Hindlimb muscle (tissue), 1 donor: ENCODE measurements around the gene YIF1A. TPM values are rescaled to one million over a fixed set of nuclear protein-coding genes. Genes with fewer than 3 reads are reported as not detected.

Source experiments
- DNase-seq: peaks from one replicate; pipeline ENCODE4 v3.0.0-alpha.2; 2013
- polyA plus RNA-seq: library from polyadenylated mRNA; unstranded; fragments of 120-200 nt; gene quantifications from one replicate; pipeline ENCODE4 v1.2.1, GENCODE V29; 2013; ENCODE audit not compliant: insufficient read length

The YIF1A gene
- polyA plus RNA-seq, 1 donor, result 42.6 TPM

DNA sequence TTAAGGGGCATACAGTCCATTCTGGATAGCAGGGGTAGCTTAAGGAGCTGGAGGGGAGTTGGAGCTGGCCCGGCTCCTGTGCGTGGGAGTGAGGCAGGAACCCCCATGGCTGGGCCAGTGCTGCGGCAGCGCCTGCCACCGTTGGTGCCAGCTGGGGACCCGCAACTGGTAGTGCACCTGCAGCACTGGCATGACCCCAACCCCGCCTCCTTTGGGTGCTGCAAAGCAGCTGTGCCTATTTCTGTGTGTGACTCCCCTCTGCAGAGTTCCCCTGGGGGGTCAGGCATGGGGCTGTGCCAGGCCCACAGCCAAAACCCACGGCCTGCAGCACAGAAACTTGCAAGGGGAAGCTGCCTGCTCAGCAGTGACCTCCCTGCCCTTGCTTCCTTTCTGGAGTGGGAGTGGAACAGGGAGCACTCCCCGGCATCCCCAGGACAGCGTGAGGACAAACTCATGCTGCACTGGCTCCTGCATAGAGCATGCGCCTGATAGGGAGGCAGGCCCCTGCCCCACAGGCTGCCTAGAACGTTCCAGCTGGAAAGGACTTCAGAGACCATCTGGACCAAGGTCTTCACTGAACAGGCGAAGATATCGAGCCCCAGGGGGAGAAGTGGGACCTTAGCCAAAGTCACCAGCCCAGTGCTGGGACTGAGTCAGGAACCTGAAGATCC lies 46.7 kb downstream of the YIF1A start:
- no peak for DNase-seq

DNA sequence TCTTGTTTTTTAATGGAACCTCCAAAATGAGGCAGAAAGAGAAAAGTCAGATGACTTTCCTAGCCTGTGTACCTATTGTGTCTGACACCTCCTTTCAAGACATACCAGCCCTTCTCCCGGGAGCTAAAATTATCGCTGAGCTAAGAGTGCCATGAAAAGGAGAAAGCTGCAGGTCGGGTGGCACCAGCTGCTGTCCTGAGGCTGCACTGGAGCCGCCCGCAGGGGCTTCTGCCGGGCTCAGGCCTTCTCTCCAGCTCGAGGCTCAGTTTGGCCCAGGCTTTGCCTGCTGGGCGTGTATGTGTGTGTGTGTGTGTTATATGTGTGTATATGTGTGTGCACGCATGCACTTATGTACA lies 48.2 kb downstream of the YIF1A start:
- DNase-seq, result no peak

DNA sequence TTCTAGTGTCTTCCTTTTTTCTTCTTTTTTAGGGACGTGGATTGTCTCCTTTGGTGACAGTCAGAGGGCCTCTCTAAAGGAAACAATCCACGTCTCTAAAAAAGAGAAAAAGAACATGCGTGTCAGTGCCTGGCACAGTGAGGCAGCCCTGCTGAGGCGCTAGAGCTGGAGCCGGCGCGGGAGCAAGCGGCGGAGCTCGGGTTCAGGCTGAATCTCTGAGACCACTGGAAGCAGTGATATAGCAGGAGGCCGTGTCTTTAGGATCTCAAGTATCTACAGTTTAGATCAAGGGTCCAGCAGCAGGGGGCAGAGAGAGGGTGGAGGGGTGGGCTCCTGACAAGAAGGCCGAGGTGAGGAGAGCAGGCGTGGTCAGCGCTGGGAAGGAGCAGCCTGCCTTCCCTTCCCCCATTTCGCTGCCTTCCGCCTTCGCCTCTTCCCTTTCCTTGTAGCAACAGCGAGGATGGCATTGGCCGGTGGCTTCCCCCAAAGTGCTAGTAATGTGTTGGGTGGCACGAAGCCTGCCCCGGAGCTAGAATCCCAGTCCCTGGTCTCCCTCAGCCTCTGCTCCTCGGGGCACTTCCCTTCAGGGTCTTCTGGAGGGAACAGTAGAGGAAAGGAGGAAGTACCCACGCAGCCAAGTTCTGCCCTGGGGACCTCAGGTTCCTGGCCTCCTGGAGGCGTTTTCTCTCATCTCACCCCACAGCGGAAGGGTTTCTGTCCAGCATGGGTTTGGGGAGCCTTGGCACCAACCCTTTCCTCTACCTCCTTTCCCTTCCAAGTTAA lies 48.8 kb downstream of the YIF1A start:
- DNase-seq, result no peak

DNA sequence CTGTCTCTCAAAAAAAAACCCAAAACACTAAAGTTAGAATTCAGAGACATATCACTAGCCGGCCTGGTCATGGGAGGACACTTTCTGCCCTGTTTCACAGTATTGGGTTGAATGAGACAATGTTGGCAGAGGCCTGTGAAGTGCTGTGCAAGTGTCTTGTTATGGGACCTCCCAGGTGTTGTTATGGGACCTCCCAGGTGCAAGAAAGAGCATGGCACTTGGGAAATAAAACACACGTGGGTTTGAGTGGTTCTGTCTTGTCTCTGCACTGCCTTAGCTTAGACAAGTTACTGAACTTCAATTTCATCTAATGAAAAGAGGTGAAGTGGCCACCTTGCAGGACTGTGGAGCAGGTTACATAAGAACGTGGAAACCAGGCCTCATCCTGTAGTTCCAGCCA lies 49.4 kb downstream of the YIF1A start:
- no peak for DNase-seq

DNA sequence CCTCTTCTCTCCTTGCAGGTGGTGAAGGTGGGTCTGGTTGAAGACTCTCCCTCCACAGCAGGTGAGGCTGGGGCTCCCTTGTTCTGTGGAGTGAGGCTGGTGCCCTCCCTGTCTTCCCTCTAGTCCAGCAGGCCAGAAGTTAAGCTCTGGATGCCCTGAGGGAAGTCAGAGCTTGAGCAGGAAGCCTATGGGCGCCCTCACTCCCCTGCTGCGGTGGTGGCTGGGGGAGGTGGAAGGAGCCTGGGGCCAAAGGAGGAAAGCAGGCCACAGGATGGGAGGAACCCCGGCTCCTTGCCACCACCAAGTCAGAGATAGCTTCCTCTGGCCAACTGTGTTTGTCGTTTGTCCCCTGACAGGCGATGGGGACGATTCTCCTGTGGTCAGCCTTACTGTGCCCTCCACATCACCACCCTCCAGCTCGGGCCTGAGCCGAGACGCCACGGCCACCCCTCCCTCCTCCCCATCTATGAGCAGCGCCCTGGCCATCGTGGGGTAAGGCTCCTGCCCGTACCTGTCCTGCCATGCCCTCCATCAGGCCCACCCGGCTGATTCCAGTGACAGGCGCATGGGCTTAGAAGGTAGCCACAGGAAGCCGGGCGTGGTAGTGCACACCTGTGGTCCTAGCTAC lies 50.0 kb downstream of the YIF1A start:
- DNase-seq, result no peak

DNA sequence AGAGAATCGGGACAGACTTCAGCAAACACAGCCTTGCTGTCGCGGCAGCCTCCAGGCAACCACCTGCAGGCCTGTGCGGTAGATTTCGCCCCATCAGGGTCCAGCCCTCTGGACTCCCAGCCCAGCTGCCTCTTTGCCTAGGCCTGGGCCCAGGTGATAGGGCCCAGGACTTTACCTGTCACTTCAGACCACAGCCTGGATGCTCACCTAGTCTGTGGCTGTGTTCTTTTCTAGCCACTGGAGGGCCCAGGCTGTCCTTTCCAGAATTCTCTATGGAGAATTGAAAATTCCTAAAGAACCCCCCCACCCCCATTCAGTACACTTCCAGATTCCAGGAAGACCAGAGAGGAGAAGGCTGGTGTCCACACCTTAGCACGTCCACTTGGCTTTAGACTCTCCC lies 51.1 kb downstream of the YIF1A start:
- no peak for DNase-seq

DNA sequence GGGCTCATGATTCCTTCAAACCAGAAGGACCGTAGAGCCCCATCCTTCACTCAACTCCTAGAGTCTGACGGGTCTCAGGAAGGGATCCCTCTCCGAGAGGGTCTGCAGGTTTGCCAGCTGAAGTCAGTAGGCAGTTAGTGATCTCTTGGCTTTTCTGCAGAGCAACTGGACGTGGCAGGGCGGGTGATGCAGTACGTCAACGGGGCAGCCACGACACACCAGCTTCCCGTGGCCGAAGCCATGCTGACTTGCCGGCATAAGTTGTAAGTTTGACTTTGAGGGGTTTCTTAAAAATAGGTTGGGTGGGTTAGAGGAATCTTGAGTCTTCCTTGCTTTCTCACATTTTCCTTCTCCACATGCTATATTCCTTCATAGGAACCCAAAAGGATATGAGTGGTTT lies 53.8 kb downstream of the YIF1A start:
- no peak for DNase-seq

Other genes starting within 250 kb of the YIF1A start
- gene GAL3ST3, start 240.0 kb downstream of the YIF1A start, polyA plus RNA-seq, result 0.34 TPM
- gene SF3B2, start 236.8 kb downstream of the YIF1A start, polyA plus RNA-seq, result 128 TPM
- 37.1 TPM for gene PACS1, start 218.9 kb downstream of the YIF1A start, polyA plus RNA-seq
- gene KLC2, start 31.4 kb downstream of the YIF1A start, polyA plus RNA-seq, result 22.7 TPM
- 96.1 TPM for gene RAB1B, start 20.5 kb downstream of the YIF1A start, polyA plus RNA-seq
- 3.2 TPM for gene CNIH2, start 11.0 kb downstream of the YIF1A start, polyA plus RNA-seq
- not detected for gene TMEM151A, start 2.8 kb upstream of the YIF1A start, polyA plus RNA-seq
- gene CD248, start 27.9 kb upstream of the YIF1A start, polyA plus RNA-seq, result 106 TPM
- 11.5 TPM for gene RIN1, start 47.3 kb upstream of the YIF1A start, polyA plus RNA-seq
- gene BRMS1, start 56.0 kb upstream of the YIF1A start, polyA plus RNA-seq, result 21.8 TPM
- 22.0 TPM for gene B4GAT1, start 58.5 kb upstream of the YIF1A start, polyA plus RNA-seq
- 40.8 TPM for gene SLC29A2, start 82.6 kb upstream of the YIF1A start, polyA plus RNA-seq
- gene NPAS4, start 131.9 kb upstream of the YIF1A start, polyA plus RNA-seq, result 0.21 TPM
- 45.9 TPM for gene MRPL11, start 149.7 kb upstream of the YIF1A start, polyA plus RNA-seq
- 8.6 TPM for gene PELI3, start 177.8 kb upstream of the YIF1A start, polyA plus RNA-seq
- 25.7 TPM for gene DPP3, start 191.3 kb upstream of the YIF1A start, polyA plus RNA-seq
- gene BBS1, start 221.5 kb upstream of the YIF1A start, polyA plus RNA-seq, result 21.4 TPM